ENCODE measurements around the gene RGS21. TPM values are rescaled to one million over a fixed set of nuclear protein-coding genes. Genes with fewer than 3 reads are reported as not detected.

The RGS21 gene
- total RNA-seq, 1 experiment from 2014 or later = not detected

DNA sequence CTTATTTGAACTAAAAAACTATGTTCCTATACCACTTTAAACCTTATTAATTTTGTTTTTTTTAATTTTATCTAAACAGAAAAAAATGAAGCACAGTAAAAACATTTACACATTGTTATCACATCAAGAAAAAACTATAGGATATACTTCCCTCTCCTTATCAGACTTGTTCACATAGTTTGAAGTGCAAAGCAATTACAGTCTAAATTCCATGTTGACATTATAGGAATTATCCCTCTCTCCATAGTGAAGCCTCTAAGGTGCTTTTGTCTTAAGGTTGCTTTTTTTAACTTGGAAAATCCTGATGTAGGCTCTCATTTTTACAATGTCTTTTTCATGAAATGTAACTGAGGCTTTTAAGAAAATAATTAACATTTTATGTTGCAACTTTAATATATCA is 85.8 kb downstream of the RGS21 start:
- H4K20me1 ChIP-seq (ENCODE audit: low read length) = no peaks in the 10 kb centered on the region
- H2AFZ ChIP-seq (ENCODE audit: low read length) = no peak overlapping the region
- no peaks in the 10 kb centered on the region for H3F3A ChIP-seq (ENCODE audit: low read length, unreplicated experiment)
- CTCF ChIA-PET = no interaction called here
- H3K27ac ChIP-seq (ENCODE audit: low read length) = no peak overlapping the region
- H3K4me1 ChIP-seq (ENCODE audit: insufficient read depth, low read length) = 0 out of 2 replicates have a peak, but pooled peaks cover 3% of the 10 kb centered on the region
- H3K27me3 ChIP-seq (ENCODE audit: low read length) = no peaks in the 10 kb centered on the region
- no peak overlapping the region for H3K9ac ChIP-seq (ENCODE audit: low read length)
- BruUV-seq (replicated peaks) = no TSS peak
- no peaks in the 10 kb centered on the region for H3K36me3 ChIP-seq (ENCODE audit: low read depth, low read length)
- no peaks in the 10 kb centered on the region for H3K79me2 ChIP-seq (ENCODE audit: low read length)
- H3K4me2 ChIP-seq (ENCODE audit: low read length) = no peak overlapping the region
- intact Hi-C loops (cut with micrococcal nuclease) = no loop called here
- H3K4me3 ChIP-seq (ENCODE audit: low read length) = no peak overlapping the region
- H3K9me2 ChIP-seq (replicated peaks; ENCODE audit: low read length) = no peaks in the 10 kb centered on the region
- POLR2A ChIA-PET (ENCODE audit: unreplicated experiment) = no interaction called here
- DNase-seq = no peak
- TF ChIP-seq, protein P1, sequence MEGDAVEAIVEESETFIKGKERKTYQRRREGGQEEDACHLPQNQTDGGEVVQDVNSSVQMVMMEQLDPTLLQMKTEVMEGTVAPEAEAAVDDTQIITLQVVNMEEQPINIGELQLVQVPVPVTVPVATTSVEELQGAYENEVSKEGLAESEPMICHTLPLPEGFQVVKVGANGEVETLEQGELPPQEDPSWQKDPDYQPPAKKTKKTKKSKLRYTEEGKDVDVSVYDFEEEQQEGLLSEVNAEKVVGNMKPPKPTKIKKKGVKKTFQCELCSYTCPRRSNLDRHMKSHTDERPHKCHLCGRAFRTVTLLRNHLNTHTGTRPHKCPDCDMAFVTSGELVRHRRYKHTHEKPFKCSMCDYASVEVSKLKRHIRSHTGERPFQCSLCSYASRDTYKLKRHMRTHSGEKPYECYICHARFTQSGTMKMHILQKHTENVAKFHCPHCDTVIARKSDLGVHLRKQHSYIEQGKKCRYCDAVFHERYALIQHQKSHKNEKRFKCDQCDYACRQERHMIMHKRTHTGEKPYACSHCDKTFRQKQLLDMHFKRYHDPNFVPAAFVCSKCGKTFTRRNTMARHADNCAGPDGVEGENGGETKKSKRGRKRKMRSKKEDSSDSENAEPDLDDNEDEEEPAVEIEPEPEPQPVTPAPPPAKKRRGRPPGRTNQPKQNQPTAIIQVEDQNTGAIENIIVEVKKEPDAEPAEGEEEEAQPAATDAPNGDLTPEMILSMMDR (conservative IDR thresholded peaks at IDR 0.05; ENCODE audit: low read depth, low read length) = no peak
- no peak for TF ChIP-seq EZH2 (IDR thresholded peaks at IDR 0.05; ENCODE audit: low read length, unreplicated experiment)
- TF ChIP-seq EZH2phosphoT487 (IDR thresholded peaks at IDR 0.05; ENCODE audit: borderline replicate concordance, low read length) = no peak
- no peaks in the 10 kb centered on the region for H3K9me3 ChIP-seq (ENCODE audit: low read length)
- ATAC-seq = no peak

DNA sequence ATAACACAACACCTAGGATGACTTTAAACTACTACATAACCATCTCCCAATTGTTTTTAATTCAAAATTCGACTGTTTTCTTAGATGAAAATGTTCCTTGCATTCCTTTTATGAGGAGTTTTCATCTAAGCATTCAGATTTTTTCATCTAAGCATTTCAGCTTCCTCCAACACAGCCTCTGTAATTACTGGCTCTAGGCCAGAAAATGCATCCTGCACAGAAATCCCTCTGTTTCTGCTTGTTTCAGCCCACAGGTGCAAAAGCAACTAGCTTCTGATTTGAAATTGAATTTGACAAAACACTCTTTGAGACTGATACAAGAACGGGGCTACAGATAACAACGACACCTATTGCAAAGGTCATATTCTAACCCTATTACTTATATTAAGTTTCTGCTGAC is 90.4 kb downstream of the RGS21 start:
- H3K9me2 ChIP-seq (replicated peaks; ENCODE audit: low read length) = no peaks in the 10 kb centered on the region
- H3K36me3 ChIP-seq (ENCODE audit: low read depth, low read length) = no peaks in the 10 kb centered on the region
- no peak overlapping the region for H3K4me2 ChIP-seq (ENCODE audit: low read length)
- no peaks in the 10 kb centered on the region for H3K27me3 ChIP-seq (ENCODE audit: low read length)
- H3K27ac ChIP-seq (ENCODE audit: low read length) = no peak overlapping the region
- H3F3A ChIP-seq (ENCODE audit: low read length, unreplicated experiment) = no peaks in the 10 kb centered on the region
- H2AFZ ChIP-seq (ENCODE audit: low read length) = no peak overlapping the region
- H3K4me1 ChIP-seq (ENCODE audit: insufficient read depth, low read length) = no peaks in the 10 kb centered on the region
- ChIA-PET POLR2A (ENCODE audit: unreplicated experiment) (no interaction called here), CTCF (no interaction called here)
- intact Hi-C loops (cut with micrococcal nuclease) = no loop called here
- DNase-seq (no peak), ATAC-seq (no peak)
- H3K79me2 ChIP-seq (ENCODE audit: low read length) = no peaks in the 10 kb centered on the region
- no TSS peak for BruUV-seq (replicated peaks)
- H4K20me1 ChIP-seq (ENCODE audit: low read length) = no peaks in the 10 kb centered on the region
- H3K4me3 ChIP-seq (ENCODE audit: low read length) = no peak overlapping the region
- H3K9ac ChIP-seq (ENCODE audit: low read length) = no peak overlapping the region
- TF ChIP-seq EZH2phosphoT487 (IDR thresholded peaks at IDR 0.05; ENCODE audit: borderline replicate concordance, low read length) = no peak
- TF ChIP-seq, protein P1 (conservative IDR thresholded peaks at IDR 0.05; ENCODE audit: low read depth, low read length) = no peak
- TF ChIP-seq EZH2 (IDR thresholded peaks at IDR 0.05; ENCODE audit: low read length, unreplicated experiment) = no peak
- H3K9me3 ChIP-seq (ENCODE audit: low read length) = no peaks in the 10 kb centered on the region

Other genes with a start within 250 kb of the RGS21 start
- not detected in 2 replicates for gene RGS18, start 158.5 kb upstream of the RGS21 start, total RNA-seq (2014; rRNA removed)